GM19239 (cell line): ENCODE results near the gene KCNE1.
"Not testable (repeated sequence)": the region's sequence is repeated elsewhere in the genome, so short reads cannot be mapped to it uniquely, and the experiment has no call there.

ENCODE experiments used
- DNase-seq: peaks from one replicate; pipeline ENCODE4 v3.0.0; 2011; ENCODE audit warnings: low spot score; ENCODE audit not compliant: insufficient read length
- FAIRE-seq: peaks from 2 replicates; lab custom pipeline; 2011; peaks lifted over from hg19 to GRCh38; lab: Jason Lieb, UNC

The KCNE1 gene

GRCh38 chr21:34511787-34512455, at the start of gene KCNE1:
TSS of gene KCNE1 (minus strand) at chr21:34512210. CDS start at chr21:34449634, 62,576 bp downstream.
- FAIRE-seq (no peak), DNase-seq (no peak)

- no peak for DNase-seq
- no peak for FAIRE-seq
These were observed 49.8 kb upstream of the KCNE1 start for GRCh38 chr21:34561806-34562205.

- DNase-seq (no peak), FAIRE-seq (no peak)
These were observed 48.6 kb upstream of the KCNE1 start for GRCh38 chr21:34560609-34561008.

- DNase-seq: no peak
These were observed 48.0 kb upstream of the KCNE1 start for GRCh38 chr21:34560021-34560420.

GRCh38 chr21:34559089-34559631, 47.1 kb upstream of the KCNE1 start:
- DNase-seq: no peak
- FAIRE-seq: no peak

More at GRCh38 chr21:34560021-34560420, 48.0 kb upstream of the KCNE1 start:
- no peak for FAIRE-seq

GRCh38 chr21:34558166-34558565, 46.2 kb upstream of the KCNE1 start:
- no peak for DNase-seq

GRCh38 chr21:34557261-34557660, 45.3 kb upstream of the KCNE1 start:
- DNase-seq (no peak), FAIRE-seq (no peak)

More at GRCh38 chr21:34558166-34558565, 46.2 kb upstream of the KCNE1 start:
- no peak for FAIRE-seq

GRCh38 chr21:34554670-34555069, 42.7 kb upstream of the KCNE1 start:
- DNase-seq, FAIRE-seq: not testable (repeated sequence)

GRCh38 chr21:34554227-34554626, 42.2 kb upstream of the KCNE1 start:
- FAIRE-seq: no peak
- DNase-seq: no peak

GRCh38 chr21:34553151-34553952, 41.3 kb upstream of the KCNE1 start:
- DNase-seq (no peak), FAIRE-seq (no peak)

GRCh38 chr21:34552360-34553098, 40.5 kb upstream of the KCNE1 start:
- DNase-seq (no peak), FAIRE-seq (no peak)

- no peak for FAIRE-seq
- no peak for DNase-seq
These were observed 38.3 kb upstream of the KCNE1 start for GRCh38 chr21:34550182-34550799.

- DNase-seq: no peak
- FAIRE-seq: no peak
These were observed 36.9 kb upstream of the KCNE1 start for GRCh38 chr21:34548781-34549376.

- DNase-seq: no peak
- FAIRE-seq: no peak
These were observed 34.5 kb upstream of the KCNE1 start for GRCh38 chr21:34546542-34546941.

GRCh38 chr21:34545079-34545884, 33.3 kb upstream of the KCNE1 start:
- DNase-seq (peak; percentile 64), FAIRE-seq (peak; percentile 89)

- FAIRE-seq: peak; percentile 75
- no peak for DNase-seq
These were observed 32.1 kb upstream of the KCNE1 start for GRCh38 chr21:34544032-34544496.

- DNase-seq (no peak), FAIRE-seq (no peak)
These were observed 31.0 kb upstream of the KCNE1 start for GRCh38 chr21:34543017-34543416.

GRCh38 chr21:34540206-34540605, 28.2 kb upstream of the KCNE1 start:
- DNase-seq: no peak
- FAIRE-seq: no peak

GRCh38 chr21:34537838-34538237, 25.8 kb upstream of the KCNE1 start:
- FAIRE-seq (no peak), DNase-seq (no peak)
